HepG2 (cell line): Measurements from ENCODE around the gene PLEKHA8. TPM values are rescaled to one million over a fixed set of nuclear protein-coding genes. Genes with fewer than 3 reads are reported as not detected.
A peak's percentile ranks its signal among the peaks of the same experiment; 100 is the strongest.

Source experiments
- ATAC-seq: fragments of 200-7000 bp; cut with Tn5 transposase; 3 replicates; pipeline ENCODE4 v1.9.1; 2020; ENCODE audit warnings: mild to moderate bottlenecking, moderate library complexity
- BruUV-seq: library from RNA; stranded (reverse); fragments of 400-500 nt; replicated peaks from 2 replicates; lab custom pipeline; 2021; lab: Mats Ljungman, UMichigan
- CTCF ChIA-PET: fragments of 300-600 bp; formaldehyde crosslinking; extraction: SDS; loops from one replicate; lab custom pipeline; 2021; ENCODE audit warnings: low total read pairs, inconsistent platforms, low intra/inter-chr PET ratio; lab: Yijun Ruan, JAX
- POLR2A ChIA-PET: fragments of 350-600 bp; sonication (Branson Sonifier 250); formaldehyde crosslinking; loops from one replicate; lab custom pipeline; 2020; ENCODE audit warnings: antibody characterized with exemption, inconsistent platforms; lab: Yijun Ruan, JAX
- DNase-seq: peaks from one replicate; pipeline ENCODE4 v3.0.0-alpha.2; 2015; ENCODE audit warnings: low spot score
- FAIRE-seq: peaks from 3 replicates; lab custom pipeline; 2011; peaks lifted over from hg19 to GRCh38; lab: Jason Lieb, UNC
- H2AFZ ChIP-seq: one replicate; pipeline ENCODE4 v1.6.1; 2011; ENCODE audit warnings: low read length, inconsistent platforms
- H3K27ac ChIP-seq: fragments of 300-600 bp; 3 replicates; pipeline ENCODE4 v1.8.0; 2011; ENCODE audit warnings: mixed run types, mild to moderate bottlenecking, mixed read lengths, low read length, inconsistent platforms; ENCODE audit not compliant: insufficient read depth; ENCODE audit errors: extremely low read length
- H3K27me3 ChIP-seq, 2 experiments: fragments of 200-600 bp in 1 of 2; 2 replicates in 1 of 2; 3 replicates in 1 of 2; pipeline versions ENCODE4 v1.6.0 to v1.8.0; 2011; ENCODE audit warnings: low read length in 2 of 2, mild to moderate bottlenecking in 2 of 2, moderate library complexity in 2 of 2, inconsistent platforms in 1 of 2; ENCODE audit not compliant: insufficient read depth in 2 of 2, control insufficient read depth in 1 of 2
- H3K36me3 ChIP-seq, 2 experiments: fragments of 200-600 bp in 1 of 2; replicated peaks in 1 of 2; 2 replicates in 1 of 2; 3 replicates in 1 of 2; pipeline versions ENCODE4 v1.5.1 to v1.8.0; 2011; ENCODE audit warnings: low read length in 2 of 2, inconsistent platforms in 1 of 2; ENCODE audit not compliant: insufficient read depth in 2 of 2, control insufficient read depth in 1 of 2
- H3K4me1 ChIP-seq: 2 replicates; pipeline ENCODE4 v1.5.1; 2012; ENCODE audit warnings: low read length, inconsistent platforms; ENCODE audit not compliant: insufficient read depth
- H3K4me2 ChIP-seq: 2 replicates; pipeline ENCODE4 v1.6.0; 2011; ENCODE audit warnings: low read depth, low read length, inconsistent platforms
- H3K4me3 ChIP-seq, 3 experiments: fragments of 200-600 bp in 1 of 3; sonication (generic), shearing (Covaris generic) in 1 of 3; replicated peaks in 1 of 3; 2 replicates each; pipeline ENCODE4 v1.5.1; 2011 to 2016; ENCODE audit warnings: low read length in 3 of 3, inconsistent platforms in 2 of 3, low read depth in 2 of 3, mild to moderate bottlenecking in 2 of 3, control low read depth in 1 of 3, mixed read lengths in 1 of 3; ENCODE audit not compliant: insufficient read depth in 1 of 3
- H3K79me2 ChIP-seq: one replicate; pipeline ENCODE4 v1.6.1; 2011; ENCODE audit warnings: low read length, inconsistent platforms; ENCODE audit not compliant: insufficient read depth
- H3K9ac ChIP-seq: 2 replicates; pipeline ENCODE4 v1.6.0; 2011; ENCODE audit warnings: mild to moderate bottlenecking, low read depth, low read length, inconsistent platforms; ENCODE audit not compliant: insufficient read depth
- H3K9me3 ChIP-seq: 2 replicates; pipeline ENCODE4 v1.5.1; 2012; ENCODE audit warnings: mild to moderate bottlenecking, low read length
- H4K20me1 ChIP-seq: 2 replicates; pipeline ENCODE4 v1.6.0; 2011; ENCODE audit warnings: inconsistent platforms, mild to moderate bottlenecking, low read length, moderate library complexity; ENCODE audit not compliant: insufficient read depth
- CHD2 ChIP-seq: IDR thresholded peaks from 2 replicates; pipeline ENCODE4 v1.6.1; 2011; ENCODE audit warnings: low read depth, low read length, improper control_type of control experiment
- HCFC1 ChIP-seq: fragments of 150-350 bp; IDR thresholded peaks from 2 replicates; pipeline ENCODE4 v1.6.1; 2014; ENCODE audit warnings: low read depth, low read length
- HINFP ChIP-seq: sonication (generic); formaldehyde crosslinking; IDR thresholded peaks from 2 replicates; pipeline ENCODE4 v1.4.0; 2020; ENCODE audit warnings: low read depth, mild to moderate bottlenecking, missing genetic modification reagents
- NFRKB ChIP-seq: fragments of 450-650 bp; IDR thresholded peaks from 2 replicates; pipeline ENCODE4 v1.6.1; 2017
- PRPF4 ChIP-seq: fragments of 200-400 bp; formaldehyde crosslinking; IDR thresholded peaks from 2 replicates; pipeline ENCODE4 v1.6.1; 2016; ENCODE audit warnings: low read length, low read depth; ENCODE audit not compliant: poor library complexity, severe bottlenecking
- ZMYM2 ChIP-seq: sonication (generic); formaldehyde crosslinking; IDR thresholded peaks from 2 replicates; pipeline ENCODE4 v1.8.0; 2022; ENCODE audit warnings: mild to moderate bottlenecking, missing genetic modification reagents
- ZNF281 ChIP-seq: sonication (generic); formaldehyde crosslinking; IDR thresholded peaks from 2 replicates; pipeline ENCODE4 v1.4.0; 2020; ENCODE audit warnings: missing genetic modification reagents, borderline replicate concordance
- ZNF629 ChIP-seq: sonication (generic); formaldehyde crosslinking; conservative IDR thresholded peaks from 2 replicates; pipeline ENCODE4 v1.5.0; 2020; ENCODE audit warnings: missing genetic modification reagents
- ZNF703 ChIP-seq: sonication (generic); formaldehyde crosslinking; IDR thresholded peaks from 2 replicates; pipeline ENCODE4 v1.5.1; 2020; ENCODE audit warnings: missing genetic modification reagents, mild to moderate bottlenecking, moderate library complexity, borderline replicate concordance
- WGBS: methylation state at CpG from one replicate; pipeline ENCODE4 v1.1.6; 2017; ENCODE audit warnings: low lambda C conversion rate; 5-methylcytosine and 5-hydroxymethylcytosine counted together
- in situ Hi-C: cut with HindIII; loops from 2 replicates; pipeline ENCODE4 v1.10.0; 2017; ENCODE audit warnings: low pct_unique_long_range_greater_than_20kb; ENCODE audit not compliant: extremely low pct_ligation_motif_present
- intact Hi-C: fragments of 100-400 bp; cut with micrococcal nuclease; formaldehyde crosslinking; loops from one replicate; pipeline ENCODE4 v1.10.0; 2022; ENCODE audit not compliant: unreplicated experiment
- polyA plus RNA-seq, 8 experiments: library from polyadenylated mRNA; depleted of rRNA in 3 of 8; stranded (reverse) in 7 of 8; unstranded in 1 of 8; fragments of >200 nt; fragmentation: Illumina TruSeq in 4 of 8; extraction: Trizol in 4 of 8; gene quantifications; 2 replicates each; pipeline versions ENCODE4 v1.2.1 to v1.2.3, GENCODE V29; 2011 to 2016; ENCODE audit warnings: low read depth in 4 of 8, missing spikeins in 1 of 8, mixed read lengths in 1 of 8; ENCODE audit not compliant: insufficient read depth in 1 of 8
- total RNA-seq, 5 experiments: library from RNA; depleted of rRNA; stranded (reverse); fragments of >200 nt; fragmentation: Illumina TruSeq; extraction: Trizol; gene quantifications; 2 replicates each; pipeline ENCODE4 v1.2.3, GENCODE V29; 2016; ENCODE audit warnings: low read depth in 1 of 5
- TF ChIP-seq, protein P1 (sequence below): sonication (generic); formaldehyde crosslinking; IDR thresholded peaks from 2 replicates; pipeline ENCODE4 v1.8.0; 2022; ENCODE audit warnings: low read depth, missing genetic modification reagents
- TF ChIP-seq, protein P2 (sequence below): sonication (generic); formaldehyde crosslinking; IDR thresholded peaks from 2 replicates; pipeline ENCODE4 v1.5.1; 2020; ENCODE audit warnings: mild to moderate bottlenecking, moderate library complexity, missing genetic modification reagents

Gene PLEKHA8
- total and polyA plus RNA-seq, 2 of the 13 experiments (the other 11 are each of a cell fraction or from before 2014, with no cell fraction given): 12.5 to 26.4 TPM

GRCh38 chr7:30150711-30151110 is 122.5 kb downstream of the PLEKHA8 start:
- no peak for FAIRE-seq
- no peak overlapping the region for H3K9ac ChIP-seq
- no TSS peak for BruUV-seq
- H3K9me3 ChIP-seq: no peaks in the 10 kb centered on the region
- ChIA-PET POLR2A (no interaction called here), CTCF (no interaction called here)
- ATAC-seq: no peak
- H3K4me1 ChIP-seq: peaks cover 7% of the 10 kb centered on the region; the same call in 1 of the 2 replicates
- intact Hi-C loops (no loop called here), in situ Hi-C loops (no loop called here)
- no peak overlapping the region for H3K4me3 ChIP-seq
- H3K27ac ChIP-seq: no peak overlapping the region
- WGBS: 100% methylated on average over 7 of the region's 7 CpGs
- H3K79me2 ChIP-seq: no peaks in the 10 kb centered on the region
- H3K27me3 ChIP-seq: no peaks in the 10 kb centered on the region
- no peak overlapping the region for H2AFZ ChIP-seq
- no peak overlapping the region for H3K4me2 ChIP-seq
- no peak for DNase-seq
- H3K36me3 ChIP-seq: peaks cover 0 to 18% of the 10 kb centered on the region in 2 experiments; a peak in 1 of 5 replicates
- no peaks in the 10 kb centered on the region for H4K20me1 ChIP-seq
- TF ChIP-seq ZNF629: peak; percentile 65
- TF ChIP-seq, protein P1, sequence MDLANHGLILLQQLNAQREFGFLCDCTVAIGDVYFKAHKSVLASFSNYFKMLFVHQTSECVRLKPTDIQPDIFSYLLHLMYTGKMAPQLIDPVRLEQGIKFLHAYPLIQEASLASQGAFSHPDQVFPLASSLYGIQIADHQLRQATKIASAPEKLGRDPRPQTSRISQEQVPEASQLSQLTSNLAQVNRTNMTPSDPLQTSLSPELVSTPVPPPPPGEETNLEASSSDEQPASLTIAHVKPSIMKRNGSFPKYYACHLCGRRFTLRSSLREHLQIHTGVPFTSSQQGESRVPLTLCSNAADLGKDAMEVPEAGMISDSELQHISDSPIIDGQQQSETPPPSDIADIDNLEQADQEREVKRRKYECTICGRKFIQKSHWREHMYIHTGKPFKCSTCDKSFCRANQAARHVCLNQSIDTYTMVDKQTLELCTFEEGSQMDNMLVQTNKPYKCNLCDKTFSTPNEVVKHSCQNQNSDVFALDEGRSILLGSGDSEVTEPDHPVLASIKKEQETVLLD (CRISPR knock-in tag): no peak

DNA sequence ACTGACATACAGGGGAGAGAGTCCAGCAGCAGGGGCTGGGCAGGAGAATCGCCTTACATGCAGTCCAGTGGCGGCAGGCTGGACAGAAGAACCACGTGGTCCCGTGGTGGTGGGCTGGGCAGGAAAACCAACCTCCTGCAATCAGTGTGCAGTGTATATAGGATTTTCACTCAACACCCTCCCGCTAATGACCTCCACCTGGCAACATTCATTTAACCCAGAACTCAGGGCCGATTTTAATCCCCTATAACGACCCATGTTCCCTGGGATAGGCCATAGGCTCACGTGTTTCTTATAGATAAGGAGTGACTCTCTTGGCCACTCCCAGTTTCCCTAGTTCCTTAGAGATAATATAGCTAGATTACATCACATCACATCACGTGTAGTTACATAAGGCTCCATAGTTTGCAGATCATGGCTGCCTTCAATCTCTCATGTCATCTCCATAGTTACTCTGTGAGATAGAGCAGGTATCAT is 125.9 kb downstream of the PLEKHA8 start:
- BruUV-seq: no TSS peak
- H4K20me1 ChIP-seq: no peaks in the 10 kb centered on the region
- intact Hi-C loops: no loop called here
- in situ Hi-C loops: no loop called here
- H3K9me3 ChIP-seq: no peaks in the 10 kb centered on the region
- ChIA-PET CTCF (no interaction called here), POLR2A (no interaction called here)
- H3K4me2 ChIP-seq: no peak overlapping the region
- WGBS: 92% methylated on average over 9 of the region's 9 CpGs
- H2AFZ ChIP-seq: no peak overlapping the region
- no peak overlapping the region for H3K9ac ChIP-seq
- peaks cover 10% of the 10 kb centered on the region for H3K4me1 ChIP-seq
- H3K27me3 ChIP-seq: no peaks in the 10 kb centered on the region
- ATAC-seq (no peak), FAIRE-seq (no peak), DNase-seq (no peak)
- no peak overlapping the region for H3K4me3 ChIP-seq
- no peaks in the 10 kb centered on the region for H3K79me2 ChIP-seq
- H3K36me3 ChIP-seq: peaks cover 0 to 18% of the 10 kb centered on the region in 2 experiments; a peak in 2 of 5 replicates
- H3K27ac ChIP-seq: no peak overlapping the region
- no peak for TF ChIP-seq ZNF703 (CRISPR knock-in tag)
- no peak for TF ChIP-seq HINFP (CRISPR knock-in tag)
- TF ChIP-seq CHD2: no peak
- no peak for TF ChIP-seq HCFC1
- no peak for TF ChIP-seq ZMYM2 (CRISPR knock-in tag)
- TF ChIP-seq, protein P2, sequence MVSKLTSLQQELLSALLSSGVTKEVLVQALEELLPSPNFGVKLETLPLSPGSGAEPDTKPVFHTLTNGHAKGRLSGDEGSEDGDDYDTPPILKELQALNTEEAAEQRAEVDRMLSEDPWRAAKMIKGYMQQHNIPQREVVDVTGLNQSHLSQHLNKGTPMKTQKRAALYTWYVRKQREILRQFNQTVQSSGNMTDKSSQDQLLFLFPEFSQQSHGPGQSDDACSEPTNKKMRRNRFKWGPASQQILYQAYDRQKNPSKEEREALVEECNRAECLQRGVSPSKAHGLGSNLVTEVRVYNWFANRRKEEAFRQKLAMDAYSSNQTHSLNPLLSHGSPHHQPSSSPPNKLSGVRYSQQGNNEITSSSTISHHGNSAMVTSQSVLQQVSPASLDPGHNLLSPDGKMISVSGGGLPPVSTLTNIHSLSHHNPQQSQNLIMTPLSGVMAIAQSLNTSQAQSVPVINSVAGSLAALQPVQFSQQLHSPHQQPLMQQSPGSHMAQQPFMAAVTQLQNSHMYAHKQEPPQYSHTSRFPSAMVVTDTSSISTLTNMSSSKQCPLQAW: no peak
- no peak for TF ChIP-seq ZNF281 (CRISPR knock-in tag)
- TF ChIP-seq NFRKB: no peak
- no peak for TF ChIP-seq PRPF4
